ENCODE measurements around the gene GYS1. TPM values are rescaled to one million over a fixed set of nuclear protein-coding genes. Genes with fewer than 3 reads are reported as not detected.

GYS1 gene
- total RNA-seq, 1 experiment from 2014 or later: 20.2 TPM

DNA sequence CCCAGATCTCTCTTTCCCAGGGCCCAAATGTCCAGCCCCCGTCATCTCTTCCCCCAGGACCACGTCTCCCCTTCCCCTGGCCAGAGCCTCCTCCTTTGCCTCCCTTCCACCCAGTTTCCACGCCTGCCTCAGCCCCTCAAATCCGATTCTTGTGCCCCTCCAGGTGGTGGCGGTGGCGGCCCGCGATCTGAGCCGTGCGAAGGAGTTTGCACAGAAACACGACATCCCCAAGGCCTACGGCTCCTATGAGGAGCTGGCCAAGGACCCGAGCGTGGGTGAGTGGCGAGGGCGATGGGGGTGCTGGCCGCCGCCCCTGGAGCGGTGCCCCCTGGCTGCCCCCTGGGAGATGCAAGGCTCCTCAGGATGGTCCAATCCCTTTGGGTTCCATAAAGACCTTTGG lies 58.3 kb downstream of the GYS1 start:
- ChIA-PET CTCF (interaction anchor here (0.6 to 1.3 kb wide), 2 partner anchors 9 to 35 kb away, joined by 7 to 10 read pairs; no protein-coding TSS in a partner anchor), POLR2A (no interaction called here)
- Histone ChIP-seq H3K9me3 (ENCODE audit: control insufficient read depth, insufficient read depth, low read depth, low read length) (no peaks in the 10 kb centered on the region), H3K4me3 (ENCODE audit: low read depth in 2 of 2, low read length in 2 of 2) (no peak overlapping the region), H3K27me3 (ENCODE audit: control insufficient read depth, insufficient read depth, low read length) (no peaks in the 10 kb centered on the region), H3K4me1 (ENCODE audit: control insufficient read depth, insufficient read depth, low read length) (no peaks in the 10 kb centered on the region), H3K36me3 (ENCODE audit: control insufficient read depth, insufficient read depth, low read length) (no peaks in the 10 kb centered on the region), H3K27ac (ENCODE audit: low read length) (no peak overlapping the region)
- TF ChIP-seq SIN3A (IDR thresholded peaks at IDR 0.05; ENCODE audit: borderline replicate concordance, insufficient read depth, low read depth, low read length) (no peak), TCF7L2 (IDR thresholded peaks at IDR 0.05; ENCODE audit: low read depth, low read length) (no peak), POLR2AphosphoS5 (IDR thresholded peaks at IDR 0.05; ENCODE audit: low read depth, low read length) (no peak)
- intact Hi-C loops (cut with micrococcal nuclease; ENCODE audit: unreplicated experiment) (no loop called here), in situ Hi-C loops (cut with HindIII; ENCODE audit: low pct_unique_long_range_greater_than_20kb, low sequenced_read_pairs) (no loop called here)
- BruUV-seq (replicated peaks): no TSS peak
- ATAC-seq: peak; percentile 87
- DNase-seq (ENCODE audit: low read depth, low spot score): no peak

DNA sequence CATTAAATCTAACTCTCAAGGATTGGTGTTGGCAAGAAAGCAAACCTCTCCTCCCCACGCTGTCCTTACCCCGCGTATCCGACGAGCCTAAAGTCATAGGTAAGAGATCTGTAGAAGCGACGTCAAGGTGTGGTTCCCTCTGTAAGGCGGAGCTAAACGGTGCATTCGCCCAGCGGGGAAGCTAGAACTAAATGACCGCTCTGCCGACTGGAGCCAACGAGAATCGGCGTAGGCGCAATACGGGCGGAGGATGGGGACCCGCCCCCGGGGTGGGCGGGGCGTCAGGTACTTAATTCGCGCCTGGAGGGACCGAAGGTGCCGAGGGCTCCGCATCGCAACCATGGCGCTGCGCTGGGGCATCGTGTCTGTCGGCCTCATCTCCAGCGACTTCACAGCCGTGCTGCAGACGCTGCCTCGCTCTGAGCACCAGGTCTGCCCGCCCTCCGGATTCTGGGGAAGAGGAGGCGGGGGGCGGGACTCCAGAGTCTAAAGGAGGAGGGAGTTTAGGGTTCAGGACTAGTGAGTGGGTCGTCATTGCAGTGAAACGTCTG lies 59.7 kb downstream of the GYS1 start, which contains the start of gene DHDH:
TSS of gene DHDH (plus strand) at position 318 of the 551 bp plus-strand sequence. CDS start at position 341, 23 bp downstream.
- ChIA-PET POLR2A (no interaction called here), CTCF (interaction anchor here (1.3 kb wide), 1 partner anchor 37 kb away, joined by 6 read pairs; no protein-coding TSS in a partner anchor)
- H3K27ac ChIP-seq (ENCODE audit: low read length): 0 out of 2 replicates have a peak within 1 kb of the TSS, but pooled peaks have one; percentile 15
- ATAC-seq: peak; percentile 93
- no peaks in the 10 kb centered on the region for H3K36me3 ChIP-seq (ENCODE audit: control insufficient read depth, insufficient read depth, low read length)
- no peaks in the 10 kb centered on the region for H3K4me1 ChIP-seq (ENCODE audit: control insufficient read depth, insufficient read depth, low read length)
- intact Hi-C loops (cut with micrococcal nuclease; ENCODE audit: unreplicated experiment) (no loop called here), in situ Hi-C loops (cut with HindIII; ENCODE audit: low pct_unique_long_range_greater_than_20kb, low sequenced_read_pairs) (no loop called here)
- H3K27me3 ChIP-seq (ENCODE audit: control insufficient read depth, insufficient read depth, low read length): no peaks in the 10 kb centered on the region
- H3K9me3 ChIP-seq (ENCODE audit: control insufficient read depth, insufficient read depth, low read depth, low read length): no peaks in the 10 kb centered on the region
- DNase-seq (ENCODE audit: low read depth, low spot score): peak; percentile 33
- peak within 1 kb of the TSS; percentile 48 to 65 for H3K4me3 ChIP-seq (ENCODE audit: low read depth in 2 of 2, low read length in 2 of 2)
- TF ChIP-seq, protein P1, sequence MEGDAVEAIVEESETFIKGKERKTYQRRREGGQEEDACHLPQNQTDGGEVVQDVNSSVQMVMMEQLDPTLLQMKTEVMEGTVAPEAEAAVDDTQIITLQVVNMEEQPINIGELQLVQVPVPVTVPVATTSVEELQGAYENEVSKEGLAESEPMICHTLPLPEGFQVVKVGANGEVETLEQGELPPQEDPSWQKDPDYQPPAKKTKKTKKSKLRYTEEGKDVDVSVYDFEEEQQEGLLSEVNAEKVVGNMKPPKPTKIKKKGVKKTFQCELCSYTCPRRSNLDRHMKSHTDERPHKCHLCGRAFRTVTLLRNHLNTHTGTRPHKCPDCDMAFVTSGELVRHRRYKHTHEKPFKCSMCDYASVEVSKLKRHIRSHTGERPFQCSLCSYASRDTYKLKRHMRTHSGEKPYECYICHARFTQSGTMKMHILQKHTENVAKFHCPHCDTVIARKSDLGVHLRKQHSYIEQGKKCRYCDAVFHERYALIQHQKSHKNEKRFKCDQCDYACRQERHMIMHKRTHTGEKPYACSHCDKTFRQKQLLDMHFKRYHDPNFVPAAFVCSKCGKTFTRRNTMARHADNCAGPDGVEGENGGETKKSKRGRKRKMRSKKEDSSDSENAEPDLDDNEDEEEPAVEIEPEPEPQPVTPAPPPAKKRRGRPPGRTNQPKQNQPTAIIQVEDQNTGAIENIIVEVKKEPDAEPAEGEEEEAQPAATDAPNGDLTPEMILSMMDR (IDR thresholded peaks at IDR 0.05): no peak
- TF ChIP-seq POLR2AphosphoS5 (IDR thresholded peaks at IDR 0.05; ENCODE audit: low read depth, low read length) (no peak), SIN3A (IDR thresholded peaks at IDR 0.05; ENCODE audit: borderline replicate concordance, insufficient read depth, low read depth, low read length) (no peak), TCF7L2 (IDR thresholded peaks at IDR 0.05; ENCODE audit: low read depth, low read length) (no peak)
- TF ChIP-seq, protein P2, sequence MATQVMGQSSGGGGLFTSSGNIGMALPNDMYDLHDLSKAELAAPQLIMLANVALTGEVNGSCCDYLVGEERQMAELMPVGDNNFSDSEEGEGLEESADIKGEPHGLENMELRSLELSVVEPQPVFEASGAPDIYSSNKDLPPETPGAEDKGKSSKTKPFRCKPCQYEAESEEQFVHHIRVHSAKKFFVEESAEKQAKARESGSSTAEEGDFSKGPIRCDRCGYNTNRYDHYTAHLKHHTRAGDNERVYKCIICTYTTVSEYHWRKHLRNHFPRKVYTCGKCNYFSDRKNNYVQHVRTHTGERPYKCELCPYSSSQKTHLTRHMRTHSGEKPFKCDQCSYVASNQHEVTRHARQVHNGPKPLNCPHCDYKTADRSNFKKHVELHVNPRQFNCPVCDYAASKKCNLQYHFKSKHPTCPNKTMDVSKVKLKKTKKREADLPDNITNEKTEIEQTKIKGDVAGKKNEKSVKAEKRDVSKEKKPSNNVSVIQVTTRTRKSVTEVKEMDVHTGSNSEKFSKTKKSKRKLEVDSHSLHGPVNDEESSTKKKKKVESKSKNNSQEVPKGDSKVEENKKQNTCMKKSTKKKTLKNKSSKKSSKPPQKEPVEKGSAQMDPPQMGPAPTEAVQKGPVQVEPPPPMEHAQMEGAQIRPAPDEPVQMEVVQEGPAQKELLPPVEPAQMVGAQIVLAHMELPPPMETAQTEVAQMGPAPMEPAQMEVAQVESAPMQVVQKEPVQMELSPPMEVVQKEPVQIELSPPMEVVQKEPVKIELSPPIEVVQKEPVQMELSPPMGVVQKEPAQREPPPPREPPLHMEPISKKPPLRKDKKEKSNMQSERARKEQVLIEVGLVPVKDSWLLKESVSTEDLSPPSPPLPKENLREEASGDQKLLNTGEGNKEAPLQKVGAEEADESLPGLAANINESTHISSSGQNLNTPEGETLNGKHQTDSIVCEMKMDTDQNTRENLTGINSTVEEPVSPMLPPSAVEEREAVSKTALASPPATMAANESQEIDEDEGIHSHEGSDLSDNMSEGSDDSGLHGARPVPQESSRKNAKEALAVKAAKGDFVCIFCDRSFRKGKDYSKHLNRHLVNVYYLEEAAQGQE (IDR thresholded peaks at IDR 0.05; ENCODE audit: insufficient read depth in 1 of 2, low read depth in 2 of 2, low read length in 1 of 2): no peak
- no TSS peak for BruUV-seq (replicated peaks)

Data from Panc1 (cell line).